Smooth muscle cell (in vitro differentiated cells): ENCODE data around the gene APOBEC4. TPM values are rescaled to one million over a fixed set of nuclear protein-coding genes. Genes with fewer than 3 reads are reported as not detected.
A peak's percentile ranks its signal among the peaks of the same experiment; 100 is the strongest.

Experiments
- DNase-seq: peaks from one replicate; lab custom pipeline; 2025; ENCODE audit not compliant: unreplicated experiment; lab: John Stamatoyannopoulos, UW
- H2AFZ ChIP-seq: fragments of 200-600 bp; sonication (generic); 2 replicates; pipeline ENCODE4 v1.6.0; 2016; ENCODE audit warnings: antibody characterized with exemption, low read depth, mild to moderate bottlenecking
- H3F3A ChIP-seq: fragments of 200-600 bp; sonication (generic); 2 replicates; pipeline ENCODE4 v1.6.0; 2017; ENCODE audit warnings: antibody characterized with exemption, low read depth
- H3K27ac ChIP-seq: fragments of 200-600 bp; sonication (generic); 2 replicates; pipeline ENCODE4 v1.5.1; 2016; ENCODE audit warnings: low read depth, mild to moderate bottlenecking
- H3K27me3 ChIP-seq: fragments of 200-600 bp; sonication (generic); 2 replicates; pipeline ENCODE4 v1.6.1; 2016; ENCODE audit warnings: low read depth, mild to moderate bottlenecking
- H3K36me3 ChIP-seq: fragments of 200-600 bp; sonication (generic); 2 replicates; pipeline ENCODE4 v1.5.1; 2016; ENCODE audit warnings: low read depth
- H3K4me1 ChIP-seq: fragments of 200-600 bp; sonication (generic); 2 replicates; pipeline ENCODE4 v1.5.1; 2016; ENCODE audit warnings: low read depth
- H3K4me2 ChIP-seq: fragments of 200-600 bp; sonication (generic); 2 replicates; pipeline ENCODE4 v1.6.0; 2016; ENCODE audit warnings: mild to moderate bottlenecking
- H3K4me3 ChIP-seq: fragments of 200-600 bp; sonication (generic); 2 replicates; pipeline ENCODE4 v1.5.1; 2016; ENCODE audit warnings: mild to moderate bottlenecking
- H3K79me2 ChIP-seq: fragments of 200-600 bp; sonication (generic); 2 replicates; pipeline ENCODE4 v1.6.0; 2016; ENCODE audit warnings: low read depth, mild to moderate bottlenecking
- H3K9ac ChIP-seq: fragments of 200-600 bp; sonication (generic); 2 replicates; pipeline ENCODE4 v1.6.0; 2016; ENCODE audit warnings: low read depth
- H3K9me3 ChIP-seq: fragments of 200-600 bp; sonication (generic); replicated peaks from 2 replicates; pipeline ENCODE4 v1.5.1; 2016; ENCODE audit warnings: low read depth
- H4K20me1 ChIP-seq: fragments of 200-600 bp; sonication (generic); 2 replicates; pipeline ENCODE4 v1.6.0; 2016; ENCODE audit warnings: low read depth
- WGBS: methylation state at CpG from one replicate; pipeline ENCODE4 v1.1.7; 2016; ENCODE audit warnings: low lambda C conversion rate; 5-methylcytosine and 5-hydroxymethylcytosine counted together
- polyA plus RNA-seq: library from polyadenylated mRNA; unstranded; fragments of >200 nt; fragmentation: Nextera tagmentation; extraction: Ambion mirVana; gene quantifications from 2 replicates; pipeline ENCODE4 v1.2.1, GENCODE V29; 2016
- total RNA-seq: library from RNA; depleted of rRNA; stranded (reverse); fragments of >200 nt; gene quantifications from 2 replicates; pipeline ENCODE4 v1.2.3, GENCODE V29; 2014
- TF ChIP-seq, protein P1 (sequence below): fragments of 200-600 bp; sonication (generic); IDR thresholded peaks from 2 replicates; pipeline ENCODE4 v1.5.1; 2017; ENCODE audit warnings: borderline replicate concordance, mild to moderate bottlenecking, antibody characterized with exemption; ENCODE audit not compliant: insufficient read depth, poor library complexity, severe bottlenecking

The APOBEC4 gene
- total and polyA plus RNA-seq, 2 experiments from 2014 or later: not detected

DNA sequence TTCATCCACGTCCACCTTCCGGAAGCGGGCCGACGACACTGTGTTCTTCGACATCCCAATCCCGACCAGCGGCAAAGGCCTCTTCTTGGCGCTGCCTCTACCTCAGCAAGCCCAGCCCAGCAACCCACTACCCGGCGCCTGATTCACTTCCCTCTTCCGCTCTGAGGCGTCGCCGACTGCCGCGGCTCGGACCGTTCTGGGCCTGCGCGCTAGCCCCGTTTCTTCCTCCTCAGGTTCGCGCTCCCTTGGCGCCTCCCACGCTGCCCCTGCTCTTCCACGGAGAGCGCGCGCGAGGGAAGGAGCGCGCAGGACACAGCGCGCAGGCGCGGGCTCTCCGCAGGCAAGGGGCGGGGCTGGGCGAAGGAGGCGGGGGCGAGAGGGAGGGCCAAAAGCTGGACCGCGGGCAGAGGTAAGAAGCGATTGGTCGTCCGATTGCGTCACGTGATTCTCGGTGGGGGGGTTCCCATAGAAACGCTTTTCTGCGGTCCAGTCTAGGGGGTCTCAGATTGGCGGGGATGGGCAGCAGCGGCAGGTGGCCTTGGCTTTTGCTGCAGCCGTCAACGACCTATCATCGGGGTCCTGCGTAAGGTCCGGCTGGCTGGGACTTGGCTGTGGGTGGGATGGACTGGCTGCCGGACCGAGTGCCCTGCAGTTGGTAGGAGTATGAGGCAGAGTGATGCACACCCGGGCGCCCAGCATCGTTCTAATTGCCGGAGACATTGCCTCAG is 17.3 kb downstream of the APOBEC4 start, which contains the start of gene ARPC5:
TSS of gene ARPC5 (minus strand) at position 178 of the 728 bp plus-strand sequence. CDS start at position 54, 124 bp downstream.
- Histone ChIP-seq H3K79me2 (peaks cover 44% of the 10 kb centered on the region), H3K4me2 (peak within 1 kb of the TSS; percentile 82), H3K27ac (peak within 1 kb of the TSS; percentile 79), H3K9ac (peak within 1 kb of the TSS; percentile 80), H3K27me3 (peaks cover 11% of the 10 kb centered on the region), H3K36me3 (no peaks in the 10 kb centered on the region), H3K4me3 (peak within 1 kb of the TSS; percentile 89), H2AFZ (peak within 1 kb of the TSS; percentile 81), H3F3A (peaks cover 5% of the 10 kb centered on the region), H4K20me1 (peaks cover 39% of the 10 kb centered on the region), H3K9me3 (no peaks in the 10 kb centered on the region), H3K4me1 (peaks cover 30% of the 10 kb centered on the region)
- WGBS: under 1% methylated on average over 63 of the region's 65 CpGs
- TF ChIP-seq, protein P1, sequence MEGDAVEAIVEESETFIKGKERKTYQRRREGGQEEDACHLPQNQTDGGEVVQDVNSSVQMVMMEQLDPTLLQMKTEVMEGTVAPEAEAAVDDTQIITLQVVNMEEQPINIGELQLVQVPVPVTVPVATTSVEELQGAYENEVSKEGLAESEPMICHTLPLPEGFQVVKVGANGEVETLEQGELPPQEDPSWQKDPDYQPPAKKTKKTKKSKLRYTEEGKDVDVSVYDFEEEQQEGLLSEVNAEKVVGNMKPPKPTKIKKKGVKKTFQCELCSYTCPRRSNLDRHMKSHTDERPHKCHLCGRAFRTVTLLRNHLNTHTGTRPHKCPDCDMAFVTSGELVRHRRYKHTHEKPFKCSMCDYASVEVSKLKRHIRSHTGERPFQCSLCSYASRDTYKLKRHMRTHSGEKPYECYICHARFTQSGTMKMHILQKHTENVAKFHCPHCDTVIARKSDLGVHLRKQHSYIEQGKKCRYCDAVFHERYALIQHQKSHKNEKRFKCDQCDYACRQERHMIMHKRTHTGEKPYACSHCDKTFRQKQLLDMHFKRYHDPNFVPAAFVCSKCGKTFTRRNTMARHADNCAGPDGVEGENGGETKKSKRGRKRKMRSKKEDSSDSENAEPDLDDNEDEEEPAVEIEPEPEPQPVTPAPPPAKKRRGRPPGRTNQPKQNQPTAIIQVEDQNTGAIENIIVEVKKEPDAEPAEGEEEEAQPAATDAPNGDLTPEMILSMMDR: no peak
- DNase-seq: peak; percentile 93

DNA sequence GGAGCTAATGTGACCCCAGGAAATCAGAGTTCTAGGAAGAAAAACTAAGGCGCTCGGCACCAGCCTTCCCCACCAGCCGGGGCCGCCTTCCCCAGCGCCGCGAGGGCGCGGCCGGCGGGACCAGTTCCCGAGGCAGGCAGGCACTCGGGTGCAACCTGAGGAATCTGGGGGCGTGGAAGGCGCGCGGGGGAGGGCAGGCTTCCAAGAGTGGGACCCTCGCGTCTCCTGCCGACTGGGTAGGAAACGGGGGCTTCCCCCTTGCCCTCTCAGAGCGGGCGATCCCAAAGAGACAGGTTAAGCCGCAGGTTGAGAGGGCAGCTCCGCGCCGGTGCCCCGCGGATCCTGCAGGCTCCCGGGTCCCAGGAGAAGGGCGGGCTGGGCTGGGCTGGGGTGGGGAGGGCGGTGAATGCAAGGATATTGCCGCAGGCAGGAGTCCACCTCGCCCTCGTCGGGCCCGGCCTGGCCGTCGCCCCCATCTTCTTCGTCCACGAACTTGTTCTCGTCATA is 18.0 kb downstream of the APOBEC4 start:
- DNase-seq: no peak
- Histone ChIP-seq H3K36me3 (peaks cover 5% of the 10 kb centered on the region), H3K4me1 (peaks cover 30% of the 10 kb centered on the region), H3F3A (peaks cover 10% of the 10 kb centered on the region), H2AFZ (peak overlapping the region; percentile 67), H3K9me3 (no peaks in the 10 kb centered on the region), H3K79me2 (peaks cover 50% of the 10 kb centered on the region), H3K9ac (peak overlapping the region; percentile 80), H3K4me3 (peak overlapping the region; percentile 89), H3K27me3 (peaks cover 11% of the 10 kb centered on the region), H4K20me1 (peaks cover 45% of the 10 kb centered on the region), H3K27ac (peak overlapping the region; percentile 79), H3K4me2 (peak overlapping the region; percentile 82)
- WGBS: 2% methylated on average over 25 of the region's 42 CpGs
- TF ChIP-seq, protein P1: no peak

DNA sequence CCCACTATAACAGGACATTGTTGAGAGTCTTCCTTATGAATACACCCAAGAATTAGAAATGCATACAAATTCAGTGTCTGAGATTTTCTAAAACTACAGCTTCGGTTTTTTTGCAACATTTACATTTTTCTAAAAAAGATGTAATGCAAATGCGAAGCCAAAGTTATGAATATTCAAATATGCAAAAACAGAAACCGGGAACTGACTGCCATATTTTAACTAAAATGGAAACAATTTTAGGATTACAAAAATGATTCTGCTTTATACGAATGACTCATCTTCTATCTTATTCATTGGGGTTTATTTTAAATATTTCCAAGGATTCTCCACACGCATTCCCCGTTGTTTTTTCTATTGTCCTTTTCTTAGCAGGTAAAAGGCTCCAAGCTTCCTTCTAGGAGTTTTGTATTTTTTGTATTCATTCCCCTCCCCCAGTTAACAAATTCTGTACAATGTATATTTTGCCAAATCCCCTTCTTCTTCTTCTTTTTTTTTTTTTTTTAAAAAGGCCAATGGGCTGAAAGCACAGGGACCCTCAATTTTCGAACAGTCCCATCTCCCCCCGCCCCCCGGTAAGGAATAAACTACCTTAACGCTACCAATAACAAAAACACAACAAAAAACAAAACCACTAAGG is 18.6 kb downstream of the APOBEC4 start:
- H3K79me2 ChIP-seq: peaks cover 55% of the 10 kb centered on the region
- WGBS: 1% methylated on average over 10 of the region's 10 CpGs
- H2AFZ ChIP-seq: peak overlapping the region; percentile 67

More for the DNA sequence above, 18.6 kb downstream of the APOBEC4 start:
- peaks cover 10% of the 10 kb centered on the region for H3K36me3 ChIP-seq
- no peaks in the 10 kb centered on the region for H3K9me3 ChIP-seq
- peak overlapping the region; percentile 79 for H3K27ac ChIP-seq
- DNase-seq: no peak
- H4K20me1 ChIP-seq: peaks cover 46% of the 10 kb centered on the region
- TF ChIP-seq, protein P1: no peak
- peaks cover 11% of the 10 kb centered on the region for H3K27me3 ChIP-seq
- peak overlapping the region; percentile 82 for H3K4me2 ChIP-seq
- H3F3A ChIP-seq: peaks cover 10% of the 10 kb centered on the region
- peaks cover 30% of the 10 kb centered on the region for H3K4me1 ChIP-seq
- H3K4me3 ChIP-seq: peak overlapping the region; percentile 89
- H3K9ac ChIP-seq: peak overlapping the region; percentile 80
